Measurements from ENCODE around the gene FMNL3.
"Not testable (repeated sequence)": the region's sequence is repeated elsewhere in the genome, so short reads cannot be mapped to it uniquely, and the experiment has no call there.

FMNL3 gene

GRCh38 chr12:49716553-49716952 lies 9.3 kb upstream of the FMNL3 start:
- DNase-seq: no peak

GRCh38 chr12:49713952-49714351 lies 6.7 kb upstream of the FMNL3 start:
- DNase-seq: not testable (repeated sequence)

GRCh38 chr12:49708851-49709250 lies 1.6 kb upstream of the FMNL3 start:
- DNase-seq: no peak

- DNase-seq: no peak
Observed at GRCh38 chr12:49707812-49708147, 575 bp upstream of the FMNL3 start.

DNA sequence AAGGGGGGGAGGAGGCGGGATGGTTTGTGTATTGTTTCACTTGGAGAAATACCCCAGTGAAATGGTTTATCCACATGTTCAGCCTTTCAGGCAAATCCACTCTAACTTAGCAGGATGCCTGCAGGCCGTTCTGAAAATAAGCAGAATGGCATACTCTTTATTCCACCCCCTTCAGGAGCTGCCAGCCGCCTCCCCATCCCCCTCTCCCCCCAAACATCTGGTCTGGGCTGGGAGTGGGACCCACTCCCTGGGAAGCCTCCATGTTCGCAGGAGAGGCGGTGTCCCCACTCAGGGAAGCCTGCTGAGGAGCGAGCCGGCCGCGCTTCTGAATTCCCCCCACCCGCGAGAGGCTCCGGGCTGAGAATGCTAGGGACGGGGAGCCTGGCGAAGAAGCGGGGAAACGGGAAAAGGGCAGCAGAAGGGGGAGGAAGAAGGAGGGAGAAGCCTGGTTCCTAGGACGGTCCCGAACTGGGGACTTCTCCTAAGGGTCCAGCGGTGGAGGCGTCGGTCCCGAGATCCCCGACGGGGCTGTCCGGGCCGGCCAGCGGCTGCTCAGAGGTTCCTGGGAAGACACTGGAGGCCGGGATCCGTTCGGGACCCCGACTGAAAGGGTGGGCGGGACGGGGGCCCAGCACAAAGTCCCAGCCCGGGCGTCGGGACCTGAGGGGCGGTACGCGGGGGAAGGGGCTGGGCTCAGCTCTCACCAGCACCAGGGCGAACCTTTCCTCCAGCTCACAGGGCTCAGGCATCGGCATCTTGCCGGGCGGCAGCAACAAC lies 666 bp downstream of the FMNL3 start:
- DNase-seq: peak; percentile 27

GRCh38 chr12:49705479-49706134 lies 1.6 kb downstream of the FMNL3 start:
- no peak for DNase-seq

- peak; percentile 54 for DNase-seq
Observed at GRCh38 chr12:49703647-49704137, 3.5 kb downstream of the FMNL3 start.

DNA sequence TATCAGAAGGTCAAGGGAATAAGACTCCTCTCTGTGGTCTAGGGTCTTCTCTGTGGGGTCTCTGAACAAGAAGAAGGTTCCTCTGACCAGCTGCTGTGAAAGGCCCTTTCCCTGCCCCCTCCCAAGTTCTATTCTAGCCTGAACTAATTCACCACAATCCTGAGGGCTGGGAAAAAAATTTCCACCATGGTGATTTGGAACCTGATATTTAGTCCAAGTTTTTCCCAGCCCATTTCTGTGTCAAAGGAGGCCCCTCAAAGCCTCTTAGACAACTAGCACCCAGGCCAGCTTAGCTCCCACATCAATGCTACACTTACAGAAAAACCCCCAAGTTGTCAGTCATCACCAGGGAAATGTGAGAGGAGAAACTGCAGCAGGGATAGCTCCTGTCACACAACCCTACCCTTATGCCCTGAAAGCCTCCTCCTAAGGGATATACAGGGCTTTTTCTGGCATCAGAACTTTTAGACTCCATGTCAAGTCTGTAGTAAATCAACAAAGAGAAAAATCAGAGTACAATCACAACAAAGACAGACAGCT lies 4.5 kb downstream of the FMNL3 start:
- no peak for DNase-seq

GRCh38 chr12:49702009-49702408 lies 5.2 kb downstream of the FMNL3 start:
- no peak for DNase-seq

DNA sequence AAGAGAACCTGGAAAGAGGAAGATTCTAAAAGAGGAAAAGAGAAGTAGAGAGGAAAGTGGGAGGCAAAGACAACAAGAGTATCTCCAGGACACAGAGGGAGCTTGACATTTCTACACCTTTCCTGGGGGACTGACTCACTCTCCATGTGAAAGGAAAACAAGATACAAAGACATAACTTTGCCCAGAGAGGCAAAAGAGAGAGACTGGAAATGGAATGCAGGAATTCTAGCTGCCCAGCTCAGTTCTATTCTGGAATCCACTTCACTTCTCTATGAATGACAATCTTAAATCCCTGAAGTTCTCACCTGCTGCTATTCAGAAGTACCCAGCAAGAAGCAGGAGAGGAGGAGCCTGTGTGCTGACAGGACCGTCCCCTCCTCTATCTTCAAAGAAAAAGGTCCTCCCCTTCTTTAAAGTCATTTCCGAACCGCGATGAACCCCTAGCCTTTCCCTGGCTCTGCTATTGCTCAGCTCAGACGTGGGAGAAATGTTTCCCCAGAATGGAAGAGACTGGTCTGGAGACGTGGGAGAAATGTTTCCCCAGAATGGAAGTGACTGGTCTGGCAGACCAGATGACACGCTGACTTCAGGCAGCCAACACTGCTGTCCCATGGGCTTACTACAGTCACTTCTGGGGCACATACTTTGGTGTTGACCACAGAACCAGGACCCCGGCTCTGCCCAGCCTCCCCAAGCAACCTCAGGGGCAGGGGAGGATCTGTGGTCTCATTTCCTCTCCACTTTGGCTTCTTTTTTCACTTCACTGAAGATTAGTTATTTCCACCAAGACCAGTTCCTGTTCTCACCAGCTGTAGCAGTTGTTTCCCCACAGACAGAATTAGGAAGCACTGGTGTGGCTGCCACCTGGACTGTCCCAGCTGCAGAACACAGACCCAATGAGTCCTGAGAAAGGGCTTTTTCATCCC lies 8.3 kb downstream of the FMNL3 start:
- DNase-seq: peak; percentile 66

DNA sequence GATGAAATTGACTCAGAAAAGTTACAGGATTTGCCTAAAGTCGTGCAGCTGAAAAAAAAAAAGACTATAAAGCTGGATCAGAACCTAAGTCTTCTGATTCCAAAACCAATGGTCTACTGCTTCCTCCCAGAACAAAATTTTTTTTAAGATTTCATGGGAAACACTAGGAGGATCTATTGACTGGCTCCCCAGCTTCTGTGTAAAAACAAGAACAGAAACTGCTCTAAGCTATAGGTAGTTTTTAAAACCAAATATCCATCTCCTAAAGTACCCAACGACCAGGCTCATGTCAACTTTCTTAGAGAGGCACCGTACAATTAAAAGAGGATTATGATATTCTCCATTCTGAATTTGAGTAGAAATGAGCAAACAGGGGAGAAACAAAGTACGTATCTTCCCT lies 9.4 kb downstream of the FMNL3 start:
- DNase-seq: no peak

- DNase-seq: no peak
Observed at GRCh38 chr12:49696723-49697122, 10.5 kb downstream of the FMNL3 start.

- DNase-seq: no peak
Observed at GRCh38 chr12:49693931-49694444, 13.2 kb downstream of the FMNL3 start.

- no peak for DNase-seq
Observed at GRCh38 chr12:49692851-49693250, 14.4 kb downstream of the FMNL3 start.

GRCh38 chr12:49689785-49690184 lies 17.4 kb downstream of the FMNL3 start:
- DNase-seq: peak; percentile 20

DNA sequence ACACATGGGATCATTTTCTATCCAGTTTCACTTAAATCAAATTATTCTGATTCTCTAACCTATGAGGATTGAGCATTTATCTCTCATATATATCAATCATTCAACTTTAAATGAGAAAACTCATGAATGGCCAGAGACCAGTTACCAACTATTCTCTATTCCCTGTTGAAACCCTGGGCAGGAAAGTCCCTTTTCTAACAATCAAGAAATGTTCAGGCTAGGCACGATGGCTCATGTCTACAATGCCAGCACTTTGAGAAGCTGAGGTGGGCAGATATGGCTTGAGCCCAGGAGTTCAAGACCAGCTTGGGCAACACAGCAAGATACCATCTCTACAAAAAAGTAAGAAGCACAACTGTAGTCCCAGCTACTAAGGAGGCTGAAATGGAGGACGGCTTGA lies 18.0 kb downstream of the FMNL3 start:
- peak; percentile 20 for DNase-seq

DNA sequence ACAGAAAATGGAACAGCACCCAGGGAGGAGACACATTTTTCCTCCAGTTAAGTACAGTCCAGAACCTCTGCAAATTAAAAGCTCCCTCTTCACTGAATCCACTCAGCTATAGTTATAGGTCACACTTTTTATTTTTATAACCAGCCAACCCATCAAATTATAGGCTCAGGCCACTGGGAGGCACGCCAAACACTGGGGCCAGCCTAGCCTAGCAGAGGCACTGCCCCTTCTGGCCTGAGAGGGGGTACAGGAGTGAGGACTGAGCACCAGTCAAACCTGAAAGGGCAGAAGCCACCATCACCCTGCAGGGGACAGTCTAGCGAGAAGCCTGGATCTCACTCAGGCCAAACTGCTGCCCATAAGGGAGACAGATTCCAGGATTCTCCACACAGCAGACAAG lies 19.3 kb downstream of the FMNL3 start:
- DNase-seq: no peak

GRCh38 chr12:49684310-49684854 lies 22.8 kb downstream of the FMNL3 start:
- no peak for DNase-seq

DNA sequence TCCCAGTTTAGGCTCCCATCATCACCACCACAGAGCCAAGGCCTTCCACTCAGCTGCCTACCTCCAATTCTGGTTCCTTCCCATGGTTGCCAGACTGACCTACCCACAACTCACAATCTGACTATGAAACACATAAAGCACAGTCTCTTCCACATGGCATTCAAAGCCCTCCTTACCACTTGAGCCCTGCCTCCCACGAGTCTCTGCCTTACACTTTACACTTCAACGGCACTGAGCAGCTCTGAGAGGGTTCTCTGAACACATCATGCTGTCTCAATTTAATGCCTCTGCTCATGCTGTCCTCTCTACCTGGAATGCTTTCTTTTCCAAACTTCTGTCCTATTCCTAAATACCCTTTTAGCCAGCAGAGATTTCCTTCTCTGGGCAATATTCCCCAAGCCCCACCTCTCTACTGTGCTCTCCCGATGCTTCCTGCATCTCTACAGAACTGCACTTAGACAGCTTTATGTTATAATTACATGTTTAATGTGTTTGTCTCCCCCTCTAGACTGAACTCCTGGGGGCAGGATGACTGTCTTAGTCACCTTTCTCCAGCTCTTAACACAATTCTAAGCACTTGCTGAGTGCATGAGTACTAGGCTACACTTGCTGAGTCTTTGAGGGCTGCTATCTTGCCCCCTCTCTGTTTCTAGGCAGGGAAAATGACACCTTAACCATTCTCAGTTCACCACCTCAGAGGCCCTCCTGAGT lies 23.5 kb downstream of the FMNL3 start:
- no peak for DNase-seq

DNA sequence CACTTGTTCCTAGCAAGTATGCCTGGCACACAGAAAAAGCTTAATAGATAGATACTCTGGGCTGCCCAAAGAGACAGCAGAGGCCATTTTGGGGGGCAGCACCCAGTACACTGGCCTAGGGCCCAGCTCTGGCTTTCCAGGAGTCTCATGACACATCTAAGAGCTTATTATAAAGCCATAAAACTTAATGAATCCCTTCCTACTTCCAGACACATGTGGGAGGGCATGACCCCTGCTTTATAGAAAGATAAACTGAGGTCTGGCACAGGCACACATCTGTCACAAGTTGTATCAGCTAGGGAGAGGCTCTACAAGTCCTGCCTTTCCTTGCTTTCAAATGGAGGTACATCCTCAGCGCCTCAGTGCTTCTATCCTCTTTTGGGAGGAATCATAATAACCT lies 27.1 kb downstream of the FMNL3 start:
- no peak for DNase-seq

DNA sequence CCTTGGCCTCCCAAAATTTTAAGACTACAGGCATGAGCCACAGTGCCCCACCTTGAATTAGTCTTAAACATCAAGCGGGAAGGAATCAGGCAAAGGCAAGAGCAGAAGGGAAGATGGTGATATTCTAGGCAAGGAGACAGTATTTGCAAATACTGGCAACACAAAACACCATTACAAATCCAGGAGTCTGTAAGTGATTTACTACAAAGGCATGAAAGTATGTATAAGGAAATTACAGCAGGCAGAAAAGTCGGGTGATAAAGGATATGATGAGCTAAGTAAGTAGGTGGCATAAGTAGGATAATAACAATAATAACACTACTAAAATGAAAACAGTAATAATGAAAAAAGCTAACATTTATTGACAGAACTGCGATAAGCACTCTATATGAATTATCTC lies 28.5 kb downstream of the FMNL3 start:
- DNase-seq: no peak

DNA sequence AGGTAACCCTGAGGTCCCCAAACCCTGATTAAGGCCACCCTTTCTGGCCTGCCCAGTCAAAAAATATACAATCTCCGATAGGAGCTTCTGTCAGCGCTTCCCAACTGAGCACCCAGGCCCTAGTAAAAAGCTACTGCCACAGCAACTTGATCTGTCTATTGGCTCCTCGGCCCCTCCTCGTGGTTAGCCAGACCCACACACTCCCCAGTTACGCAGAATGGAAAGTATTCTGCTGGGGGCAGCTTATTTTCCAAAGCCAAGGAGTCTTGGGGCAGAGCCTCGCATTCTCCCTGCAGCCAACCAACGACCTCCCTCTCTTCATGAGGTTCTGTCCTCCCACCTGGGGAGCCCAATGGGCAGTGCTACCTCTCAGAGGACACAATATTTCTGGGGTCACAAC lies 32.1 kb downstream of the FMNL3 start:
- DNase-seq: no peak

All from hematopoietic multipotent progenitor cell treated with erythropoietin and hydrocortisone succinate and interleukin-3 and kit ligand, for 6 days (in vitro differentiated cells).